Gastroesophageal sphincter (tissue), 4 donors: ENCODE data around the gene APOL6. TPM values are rescaled to one million over a fixed set of nuclear protein-coding genes. Genes with fewer than 3 reads are reported as not detected.

Experiments used
- ATAC-seq: fragments of 150-250 bp; one replicate; pipeline ENCODE4 v1.9.1; 2016; ENCODE audit warnings: mild to moderate bottlenecking, moderate library complexity
- H3K27ac ChIP-seq, 4 donors: fragments of 200-600 bp; sonication (generic) in 3 of 4; 1 replicate in 3 of 4; 2 replicates in 1 of 4; pipeline ENCODE4 v1.5.1; 2016 to 2019
- H3K27me3 ChIP-seq: fragments of 200-600 bp; sonication (generic); one replicate; pipeline ENCODE4 v1.5.1; 2019
- H3K36me3 ChIP-seq, 2 donors: fragments of 200-600 bp; sonication (generic); one replicate each; pipeline ENCODE4 v1.5.1; 2019; ENCODE audit warnings: control low read depth in 1 of 2
- H3K4me1 ChIP-seq, 3 donors: fragments of 200-600 bp; sonication (generic); 1 replicate in 2 of 3; 2 replicates in 1 of 3; pipeline ENCODE4 v1.5.1; 2016 to 2019; ENCODE audit warnings: control low read depth in 2 of 3
- H3K4me3 ChIP-seq, 2 donors: fragments of 200-600 bp; sonication (generic); one replicate each; pipeline ENCODE4 v1.5.1; 2019; ENCODE audit warnings: mild to moderate bottlenecking in 1 of 2, moderate library complexity in 1 of 2
- H3K9me3 ChIP-seq, 3 donors: fragments of 200-600 bp; sonication (generic); one replicate each; pipeline ENCODE4 v1.5.1; 2017 to 2019; ENCODE audit warnings: control low read depth in 2 of 3
- EP300 ChIP-seq: sonication (generic); formaldehyde crosslinking; IDR thresholded peaks from one replicate; pipeline ENCODE4 v1.6.1; 2017; ENCODE audit warnings: antibody characterized with exemption, mild to moderate bottlenecking
- POLR2A ChIP-seq, 2 donors: fragments of 450-650 bp; IDR thresholded peaks; one replicate each; pipeline ENCODE4 v1.6.1; 2017; ENCODE audit warnings: antibody characterized with exemption in 2 of 2, mild to moderate bottlenecking in 2 of 2, moderate library complexity in 1 of 2
- POLR2AphosphoS5 ChIP-seq: sonication (generic); formaldehyde crosslinking; IDR thresholded peaks from one replicate; pipeline ENCODE4 v1.6.1; 2017; ENCODE audit warnings: antibody characterized with exemption
- WGBS, 2 donors: methylation state at CpG; one replicate each; pipeline ENCODE4 v1.1.5; 2018; ENCODE audit warnings: low coverage in 1 of 2; 5-methylcytosine and 5-hydroxymethylcytosine counted together
- total RNA-seq, 4 donors: library from RNA; depleted of rRNA; stranded (reverse); fragments of >200 nt; gene quantifications; one replicate each; pipeline ENCODE4 v1.1.0, GENCODE V29; 2016
- TF ChIP-seq, protein P1 (sequence below), 4 experiments: fragments of 200-600 bp in 2 of 4; fragments of 450-650 bp in 2 of 4; sonication (generic) in 1 of 4; IDR thresholded peaks; one replicate each; pipeline ENCODE4 v1.5.1; 2017 to 2019; ENCODE audit warnings: antibody characterized with exemption in 4 of 4, mild to moderate bottlenecking in 2 of 4, moderate library complexity in 2 of 4

APOL6 gene
- total RNA-seq, 4 donors from 2014 or later: 10.4 to 13.3 (median 10.9) TPM

DNA sequence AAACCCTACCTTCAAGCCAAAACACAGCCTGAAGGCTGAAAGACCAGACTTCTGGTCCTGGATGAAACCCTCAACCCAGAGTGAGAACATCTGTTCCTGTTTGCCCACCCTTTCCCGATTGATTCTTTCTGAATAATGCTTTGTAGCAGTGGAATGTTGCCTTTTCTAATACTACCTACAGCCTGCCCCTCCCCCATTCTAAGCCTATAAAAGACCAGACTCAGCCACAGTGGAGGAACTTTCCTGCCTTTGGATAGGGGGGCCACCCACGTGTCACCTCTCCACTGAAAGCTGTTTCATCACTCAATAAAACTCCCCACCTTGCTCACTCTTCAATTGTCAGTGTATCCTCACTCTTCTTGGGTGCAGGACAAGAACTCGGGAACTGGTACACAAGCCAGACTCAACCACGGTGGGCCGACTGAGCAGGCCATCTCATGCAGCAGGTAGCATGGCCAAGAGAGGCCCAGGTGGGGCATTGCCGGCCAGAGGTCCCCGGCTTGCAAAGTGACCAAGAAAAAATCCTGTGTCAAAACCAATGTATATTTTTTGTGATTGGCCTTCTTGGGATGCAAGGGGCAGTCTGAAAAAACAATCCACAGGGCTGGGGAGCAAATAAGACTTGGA lies 6.6 kb upstream of the APOL6 start:
- H3K27ac ChIP-seq: no peak overlapping the region
- peaks cover 4 to 42% (median 22%) of the 10 kb centered on the region in 3 donors for H3K4me1 ChIP-seq
- H3K4me3 ChIP-seq: no peak overlapping the region
- TF ChIP-seq EP300 (no peak), POLR2AphosphoS5 (no peak), POLR2A (IDR thresholded peaks at IDR 0.05) (no peak)
- TF ChIP-seq, protein P1, sequence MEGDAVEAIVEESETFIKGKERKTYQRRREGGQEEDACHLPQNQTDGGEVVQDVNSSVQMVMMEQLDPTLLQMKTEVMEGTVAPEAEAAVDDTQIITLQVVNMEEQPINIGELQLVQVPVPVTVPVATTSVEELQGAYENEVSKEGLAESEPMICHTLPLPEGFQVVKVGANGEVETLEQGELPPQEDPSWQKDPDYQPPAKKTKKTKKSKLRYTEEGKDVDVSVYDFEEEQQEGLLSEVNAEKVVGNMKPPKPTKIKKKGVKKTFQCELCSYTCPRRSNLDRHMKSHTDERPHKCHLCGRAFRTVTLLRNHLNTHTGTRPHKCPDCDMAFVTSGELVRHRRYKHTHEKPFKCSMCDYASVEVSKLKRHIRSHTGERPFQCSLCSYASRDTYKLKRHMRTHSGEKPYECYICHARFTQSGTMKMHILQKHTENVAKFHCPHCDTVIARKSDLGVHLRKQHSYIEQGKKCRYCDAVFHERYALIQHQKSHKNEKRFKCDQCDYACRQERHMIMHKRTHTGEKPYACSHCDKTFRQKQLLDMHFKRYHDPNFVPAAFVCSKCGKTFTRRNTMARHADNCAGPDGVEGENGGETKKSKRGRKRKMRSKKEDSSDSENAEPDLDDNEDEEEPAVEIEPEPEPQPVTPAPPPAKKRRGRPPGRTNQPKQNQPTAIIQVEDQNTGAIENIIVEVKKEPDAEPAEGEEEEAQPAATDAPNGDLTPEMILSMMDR (IDR thresholded peaks at IDR 0.05): no peak
- no peaks in the 10 kb centered on the region for H3K27me3 ChIP-seq
- 81 to 100% methylated on average over 2 of the region's 7 CpGs for WGBS, 2 donors
- no peaks in the 10 kb centered on the region for H3K9me3 ChIP-seq
- no peaks in the 10 kb centered on the region for H3K36me3 ChIP-seq
- ATAC-seq: no peak

DNA sequence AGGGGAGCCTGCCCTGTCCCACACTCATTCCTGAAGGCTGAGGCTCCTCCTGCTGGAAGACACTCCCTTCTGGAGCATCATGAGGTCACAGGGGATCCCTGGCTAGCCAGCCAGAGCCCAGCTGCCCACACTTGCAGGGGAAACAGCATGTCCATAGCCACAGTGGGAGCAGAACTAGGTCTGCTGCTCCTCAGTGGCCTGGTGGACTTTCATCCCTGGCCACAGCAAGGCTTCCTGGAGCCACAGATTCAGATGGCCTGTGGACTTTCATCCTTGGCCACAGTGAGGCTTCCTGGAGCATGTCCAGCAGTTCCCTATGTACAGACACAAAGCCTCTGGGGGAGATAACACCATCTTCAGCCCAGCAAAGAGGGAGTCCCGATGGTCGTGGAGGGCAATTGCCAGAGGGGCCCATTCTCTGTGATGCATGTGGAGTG lies 5.9 kb upstream of the APOL6 start:
- no peaks in the 10 kb centered on the region for H3K36me3 ChIP-seq
- ATAC-seq: no peak
- no peaks in the 10 kb centered on the region for H3K27me3 ChIP-seq
- no peak overlapping the region for H3K4me3 ChIP-seq
- peaks cover 4 to 42% (median 23%) of the 10 kb centered on the region in 3 donors for H3K4me1 ChIP-seq
- no peak overlapping the region for H3K27ac ChIP-seq
- H3K9me3 ChIP-seq: no peaks in the 10 kb centered on the region
- TF ChIP-seq, protein P1 (IDR thresholded peaks at IDR 0.05): no peak
- TF ChIP-seq POLR2A (IDR thresholded peaks at IDR 0.05) (no peak), POLR2AphosphoS5 (no peak), EP300 (no peak)
- WGBS, 2 donors: 100% methylated on average over 2 of the region's 2 CpGs; no CpG with 5 or more reads in 1 of the 2 donors

DNA sequence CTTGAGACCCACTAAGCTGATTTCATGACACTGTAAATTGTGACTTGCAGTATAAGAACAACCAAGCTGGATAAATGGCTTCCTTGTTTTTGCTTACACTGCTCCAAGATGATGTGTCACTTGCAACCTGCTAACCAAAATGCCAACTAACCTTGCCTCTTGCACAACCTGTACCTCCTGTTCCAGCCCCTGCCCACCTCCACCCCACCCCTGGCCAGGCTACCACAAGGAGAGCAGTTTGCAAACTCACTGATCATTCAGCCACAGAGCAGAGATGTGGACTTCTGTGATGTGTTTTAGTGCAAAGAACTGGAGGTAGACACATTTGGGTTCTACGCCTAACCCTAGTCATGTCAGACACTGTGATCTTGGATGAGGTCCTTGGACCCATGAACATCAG lies 4.3 kb upstream of the APOL6 start:
- H3K27me3 ChIP-seq: no peaks in the 10 kb centered on the region
- no peak for TF ChIP-seq POLR2A (IDR thresholded peaks at IDR 0.05)
- no peak for TF ChIP-seq EP300
- TF ChIP-seq, protein P1 (IDR thresholded peaks at IDR 0.05): no peak
- TF ChIP-seq POLR2AphosphoS5: no peak
- no peaks in the 10 kb centered on the region for H3K9me3 ChIP-seq
- H3K4me1 ChIP-seq: peaks cover 0 to 36% (median 10%) of the 10 kb centered on the region in 3 donors
- no peak for ATAC-seq
- no peak overlapping the region for H3K27ac ChIP-seq
- no peaks in the 10 kb centered on the region for H3K36me3 ChIP-seq
- no CpG with 5 or more reads among the region's 1 CpG for WGBS, 2 donors
- H3K4me3 ChIP-seq: no peak overlapping the region

DNA sequence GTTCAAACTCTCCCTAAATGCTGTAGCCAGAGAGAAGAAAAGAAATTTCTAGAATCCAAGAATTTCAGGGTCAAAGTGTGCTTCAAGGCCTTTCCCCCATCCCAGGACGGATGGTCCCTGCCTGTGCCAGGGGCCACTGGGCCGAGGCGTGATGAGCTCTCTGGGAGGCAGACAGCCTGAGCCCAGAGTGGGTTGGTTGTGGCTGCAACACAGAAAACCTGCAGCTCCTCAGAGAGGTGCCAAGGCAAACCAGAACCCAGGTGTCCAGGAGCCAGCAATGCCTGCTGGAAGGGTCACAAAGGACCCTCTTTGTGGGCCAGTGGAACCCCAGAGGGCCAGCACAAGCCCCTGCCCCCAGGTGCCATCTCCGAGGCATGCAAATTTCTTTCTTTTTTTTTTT lies 2.6 kb upstream of the APOL6 start:
- no peak for ATAC-seq
- H3K36me3 ChIP-seq: no peaks in the 10 kb centered on the region
- H3K27ac ChIP-seq: no peak overlapping the region
- no peaks in the 10 kb centered on the region for H3K9me3 ChIP-seq
- H3K4me3 ChIP-seq: no peak overlapping the region
- H3K4me1 ChIP-seq: peaks cover 5 to 46% (median 25%) of the 10 kb centered on the region in 3 donors
- TF ChIP-seq POLR2AphosphoS5: no peak
- no peak for TF ChIP-seq POLR2A (IDR thresholded peaks at IDR 0.05)
- H3K27me3 ChIP-seq: no peaks in the 10 kb centered on the region
- WGBS, 2 donors: 75% methylated on average over 1 of the region's 4 CpGs; no CpG with 5 or more reads in 1 of the 2 donors

DNA sequence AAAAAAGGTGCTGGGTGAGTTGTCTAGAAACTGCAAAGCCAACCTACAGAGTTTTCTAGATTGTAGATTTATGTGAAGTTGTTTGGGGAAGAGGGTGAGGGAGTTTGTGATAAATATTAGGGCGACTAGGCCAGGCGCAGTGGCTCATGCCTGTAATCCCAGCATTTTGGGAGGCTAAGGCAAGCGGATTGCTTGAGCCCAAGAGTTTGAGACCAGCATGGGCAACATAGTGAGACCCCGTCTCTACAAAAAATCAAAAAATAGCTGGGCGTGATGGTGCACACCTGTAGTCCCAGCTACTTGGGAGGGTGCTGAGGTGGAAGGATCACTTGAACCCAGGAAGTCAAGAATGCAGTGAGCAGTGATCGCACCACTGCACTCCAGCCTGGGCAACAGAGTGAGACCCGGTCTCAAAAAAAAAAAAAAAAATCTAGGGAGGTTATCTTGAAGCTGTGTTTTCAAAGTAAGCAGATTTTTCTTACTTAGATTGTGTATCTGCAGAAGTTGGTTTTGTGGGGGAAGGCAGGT lies 844 bp downstream of the APOL6 start:
- H3K4me3 ChIP-seq: peak overlapping the region; percentile 60 to 100
- H3K27ac ChIP-seq: peak overlapping the region in 3 of 4 donors; percentile 73 to 89 (median 87)

More for the DNA sequence above, 844 bp downstream of the APOL6 start:
- Histone ChIP-seq H3K27me3 (no peaks in the 10 kb centered on the region), H3K36me3 (no peaks in the 10 kb centered on the region), H3K4me1 (peaks cover 5 to 45% (median 25%) of the 10 kb centered on the region in 3 donors), H3K9me3 (no peaks in the 10 kb centered on the region)
- 63 to 68% methylated on average over 3 to 6 of the region's 7 CpGs for WGBS, 2 donors
- TF ChIP-seq POLR2A (IDR thresholded peaks at IDR 0.05) (no peak), EP300 (no peak), POLR2AphosphoS5 (no peak)
- TF ChIP-seq, protein P1 (IDR thresholded peaks at IDR 0.05): no peak
- no peak for ATAC-seq
